Measurements from ENCODE around the gene JMJD4.
A peak's percentile ranks its signal among the peaks of the same experiment; 100 is the strongest.

The JMJD4 gene

GRCh38 chr1:227734856-227735538 is at the start of gene JMJD4, which contains the start of gene SNAP47:
Gene JMJD4 (minus strand): TSS chr1:227735302. CDS start chr1:227735273, 29 bp downstream.
Gene SNAP47 (plus strand): TSS chr1:227735435. CDS start chr1:227747737, 12,302 bp downstream.
- DNase-seq (ENCODE audit: low read depth) = peak; percentile 91

GRCh38 chr1:227782226-227782625 is 47.1 kb upstream of the JMJD4 start:
- DNase-seq (ENCODE audit: low read depth) = no peak

GRCh38 chr1:227781314-227781930 is 46.3 kb upstream of the JMJD4 start:
- no peak for DNase-seq (ENCODE audit: low read depth)

- no peak for DNase-seq (ENCODE audit: low read depth)
These were observed 45.3 kb upstream of the JMJD4 start for GRCh38 chr1:227780101-227781044.

GRCh38 chr1:227779685-227780084 is 44.6 kb upstream of the JMJD4 start:
- no peak for DNase-seq (ENCODE audit: low read depth)

- no peak for DNase-seq (ENCODE audit: low read depth)
These were observed 43.9 kb upstream of the JMJD4 start for GRCh38 chr1:227779021-227779441.

- no peak for DNase-seq (ENCODE audit: low read depth)
These were observed 43.4 kb upstream of the JMJD4 start for GRCh38 chr1:227778401-227778947.

- no peak for DNase-seq (ENCODE audit: low read depth)
These were observed 42.5 kb upstream of the JMJD4 start for GRCh38 chr1:227777646-227778045.

GRCh38 chr1:227777156-227777555 is 42.1 kb upstream of the JMJD4 start:
- DNase-seq (ENCODE audit: low read depth) = no peak

GRCh38 chr1:227776331-227776771 is 41.2 kb upstream of the JMJD4 start:
- no peak for DNase-seq (ENCODE audit: low read depth)

GRCh38 chr1:227775841-227776240 is 40.7 kb upstream of the JMJD4 start:
- DNase-seq (ENCODE audit: low read depth) = no peak

- DNase-seq (ENCODE audit: low read depth) = no peak
These were observed 39.9 kb upstream of the JMJD4 start for GRCh38 chr1:227774821-227775661.

- DNase-seq (ENCODE audit: low read depth) = no peak
These were observed 39.1 kb upstream of the JMJD4 start for GRCh38 chr1:227774051-227774731.

GRCh38 chr1:227773558-227773957 is 38.5 kb upstream of the JMJD4 start:
- no peak for DNase-seq (ENCODE audit: low read depth)

GRCh38 chr1:227771771-227772170 is 36.7 kb upstream of the JMJD4 start:
- DNase-seq (ENCODE audit: low read depth) = no peak

- DNase-seq (ENCODE audit: low read depth) = no peak
These were observed 36.2 kb upstream of the JMJD4 start for GRCh38 chr1:227771326-227771725.

- DNase-seq (ENCODE audit: low read depth) = no peak
These were observed 35.7 kb upstream of the JMJD4 start for GRCh38 chr1:227770812-227771211.

GRCh38 chr1:227769936-227770494 is 34.9 kb upstream of the JMJD4 start:
- DNase-seq (ENCODE audit: low read depth) = no peak

- no peak for DNase-seq (ENCODE audit: low read depth)
These were observed 34.2 kb upstream of the JMJD4 start for GRCh38 chr1:227769047-227769935.

Measured in stimulated activated CD8-positive, alpha-beta memory T cell treated with anti-CD3 and anti-CD28 coated beads, Interleukin-15, amount 100 ng/mL, for 24 hours (primary cell).